ENCODE results near the gene TMEM205.
A peak's percentile ranks its signal among the peaks of the same experiment; 100 is the strongest.

The TMEM205 gene

GRCh38 chr19:11374433-11375142 lies 28.5 kb upstream of the TMEM205 start, which contains the start of gene SWSAP1:
SWSAP1 (plus strand) TSS chr19:11374666; CDS start chr19:11374681, 15 bp downstream.
- Histone ChIP-seq H3K36me3 (peaks cover 0 to 7% (median 0%) of the 10 kb centered on the region in 3 donors), H3K27ac (peak within 1 kb of the TSS; percentile 90 to 94), H3K9me3 (no peaks in the 10 kb centered on the region), H3K4me3 (peak within 1 kb of the TSS; percentile 62 to 63), H3K27me3 (no peaks in the 10 kb centered on the region), H3K4me1 (peaks cover 0 to 46% (median 38%) of the 10 kb centered on the region in 4 donors)
- DNase-seq = peak; percentile 99
- intact Hi-C loops (cut with DNase I; ENCODE audit: low total_unique reads) = loop anchor here (10.0 kb wide), 2 partner anchors 70 to 80 kb away; partner anchors contain the start of gene TSPAN16
- TF ChIP-seq, protein P1, sequence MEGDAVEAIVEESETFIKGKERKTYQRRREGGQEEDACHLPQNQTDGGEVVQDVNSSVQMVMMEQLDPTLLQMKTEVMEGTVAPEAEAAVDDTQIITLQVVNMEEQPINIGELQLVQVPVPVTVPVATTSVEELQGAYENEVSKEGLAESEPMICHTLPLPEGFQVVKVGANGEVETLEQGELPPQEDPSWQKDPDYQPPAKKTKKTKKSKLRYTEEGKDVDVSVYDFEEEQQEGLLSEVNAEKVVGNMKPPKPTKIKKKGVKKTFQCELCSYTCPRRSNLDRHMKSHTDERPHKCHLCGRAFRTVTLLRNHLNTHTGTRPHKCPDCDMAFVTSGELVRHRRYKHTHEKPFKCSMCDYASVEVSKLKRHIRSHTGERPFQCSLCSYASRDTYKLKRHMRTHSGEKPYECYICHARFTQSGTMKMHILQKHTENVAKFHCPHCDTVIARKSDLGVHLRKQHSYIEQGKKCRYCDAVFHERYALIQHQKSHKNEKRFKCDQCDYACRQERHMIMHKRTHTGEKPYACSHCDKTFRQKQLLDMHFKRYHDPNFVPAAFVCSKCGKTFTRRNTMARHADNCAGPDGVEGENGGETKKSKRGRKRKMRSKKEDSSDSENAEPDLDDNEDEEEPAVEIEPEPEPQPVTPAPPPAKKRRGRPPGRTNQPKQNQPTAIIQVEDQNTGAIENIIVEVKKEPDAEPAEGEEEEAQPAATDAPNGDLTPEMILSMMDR (IDR thresholded peaks at IDR 0.05) = peak in 1 of 2 experiments; percentile 20

GRCh38 chr19:11373885-11374432 lies 27.9 kb upstream of the TMEM205 start:
- DNase-seq = no peak
- Histone ChIP-seq H3K9me3 (no peaks in the 10 kb centered on the region), H3K27ac (peak overlapping the region; percentile 90 to 94), H3K4me1 (peaks cover 0 to 42% (median 37%) of the 10 kb centered on the region in 4 donors), H3K27me3 (no peaks in the 10 kb centered on the region), H3K36me3 (peaks cover 0 to 7% (median 0%) of the 10 kb centered on the region in 3 donors), H3K4me3 (peak overlapping the region; percentile 62 to 63)
- intact Hi-C loops (cut with DNase I; ENCODE audit: low total_unique reads) = loop anchor here (10.0 kb wide), 2 partner anchors 71 to 79 kb away; partner anchors contain the start of gene TSPAN16
- TF ChIP-seq, protein P1 (IDR thresholded peaks at IDR 0.05) = no peak

DNA sequence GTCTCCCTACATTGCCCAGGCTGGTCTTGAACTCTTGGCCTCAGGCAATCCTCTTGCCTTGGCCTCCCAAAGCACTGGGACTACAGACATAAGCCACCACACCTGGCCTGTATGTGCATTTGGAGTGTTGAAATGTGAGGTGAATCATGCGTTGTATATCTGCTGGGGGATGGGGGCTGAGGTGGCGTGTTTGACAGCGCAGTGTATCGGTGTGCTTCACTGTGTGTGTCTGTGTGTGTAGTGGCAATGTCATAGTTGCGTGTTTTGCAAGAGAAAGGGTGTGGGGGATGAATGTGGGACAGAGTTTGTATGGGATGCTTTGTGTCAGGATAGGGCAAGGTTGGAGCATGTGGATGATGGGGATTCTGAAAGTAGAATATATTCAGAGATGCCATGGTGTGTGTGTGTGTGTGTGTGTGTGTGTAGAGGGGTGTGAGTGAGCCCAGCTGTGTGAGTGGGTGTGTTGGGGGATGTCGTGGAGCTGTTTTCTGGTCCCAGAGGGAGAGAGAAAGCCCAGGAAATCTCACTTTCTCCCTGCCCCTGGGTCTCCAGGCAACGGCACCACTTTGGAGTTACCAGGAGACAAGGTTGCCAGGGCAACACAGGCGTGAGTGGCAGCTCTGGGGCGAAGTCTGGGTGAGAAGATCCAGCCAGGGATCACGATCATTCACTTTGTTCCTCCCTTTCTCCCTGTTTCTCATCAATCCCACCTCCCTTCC lies 27.3 kb upstream of the TMEM205 start:
- Histone ChIP-seq H3K4me1 (peaks cover 0 to 36% (median 31%) of the 10 kb centered on the region in 4 donors), H3K27ac (no peak overlapping the region), H3K27me3 (no peaks in the 10 kb centered on the region), H3K9me3 (no peaks in the 10 kb centered on the region), H3K4me3 (no peak overlapping the region), H3K36me3 (peaks cover 0 to 5% (median 0%) of the 10 kb centered on the region in 3 donors)
- TF ChIP-seq, protein P1 (IDR thresholded peaks at IDR 0.05) = no peak
- DNase-seq = no peak
- intact Hi-C loops (cut with DNase I; ENCODE audit: low total_unique reads) = loop anchor here (10.0 kb wide), 2 partner anchors 71 to 79 kb away; partner anchors contain the start of gene TSPAN16

DNA sequence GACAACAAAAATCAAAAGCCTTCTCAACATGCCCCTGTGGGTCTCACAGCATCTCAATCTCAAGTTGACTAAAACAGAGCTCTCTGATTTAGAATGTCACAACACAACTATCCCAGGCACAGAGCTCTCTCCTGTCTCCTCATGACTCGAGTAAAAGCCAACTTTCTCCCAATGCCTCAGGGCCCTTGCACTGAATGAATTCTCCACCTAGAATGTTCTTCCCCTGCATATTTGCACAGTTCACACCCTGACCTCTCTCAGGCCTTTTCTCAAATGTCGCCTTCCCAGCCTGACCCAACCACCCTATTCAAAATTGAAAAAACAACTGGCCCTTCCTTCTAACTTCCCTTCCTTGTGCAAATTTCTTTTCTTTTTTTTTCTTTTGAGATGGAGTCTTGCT lies 24.7 kb upstream of the TMEM205 start:
- H3K9me3 ChIP-seq = no peaks in the 10 kb centered on the region
- intact Hi-C loops (cut with DNase I; ENCODE audit: low total_unique reads) = loop anchor here (10.0 kb wide), 2 partner anchors 74 to 76 kb away; partner anchors contain the start of gene TSPAN16
- H3K36me3 ChIP-seq = peaks cover 0 to 16% (median 0%) of the 10 kb centered on the region in 3 donors
- no peaks in the 10 kb centered on the region for H3K27me3 ChIP-seq
- peaks cover 0 to 13% (median 11%) of the 10 kb centered on the region in 4 donors for H3K4me1 ChIP-seq
- TF ChIP-seq, protein P1 (IDR thresholded peaks at IDR 0.05) = no peak
- H3K27ac ChIP-seq = no peak overlapping the region
- no peak for DNase-seq
- no peak overlapping the region for H3K4me3 ChIP-seq

DNA sequence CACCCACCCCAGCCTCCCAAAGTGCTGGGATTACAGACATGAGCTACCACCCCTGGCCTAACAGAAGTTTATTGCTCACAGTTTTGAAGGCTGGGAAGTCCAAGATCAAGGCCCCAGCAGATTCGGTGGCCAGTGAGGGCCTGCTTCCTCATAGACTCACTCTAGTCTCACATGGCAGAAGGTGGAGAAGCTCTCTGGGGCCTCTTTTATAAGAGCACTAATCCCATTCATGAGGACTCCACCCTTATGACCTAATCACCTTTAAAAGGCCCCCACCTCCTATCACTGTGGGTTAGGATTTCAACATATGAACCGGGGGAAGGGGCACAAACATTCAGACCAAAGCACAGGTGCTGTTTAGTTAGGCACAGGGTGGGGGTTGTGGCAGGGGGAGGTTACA lies 21.5 kb upstream of the TMEM205 start:
- Histone ChIP-seq H3K36me3 (peaks cover 0 to 48% (median 15%) of the 10 kb centered on the region in 3 donors), H3K4me3 (no peak overlapping the region), H3K9me3 (no peaks in the 10 kb centered on the region), H3K27me3 (no peaks in the 10 kb centered on the region), H3K27ac (no peak overlapping the region), H3K4me1 (no peaks in the 10 kb centered on the region)
- intact Hi-C loops (cut with DNase I; ENCODE audit: low total_unique reads) = no loop called here
- DNase-seq = no peak
- TF ChIP-seq, protein P1 (IDR thresholded peaks at IDR 0.05) = no peak

Data from tibial artery (tissue), 4 donors.